ENCODE results near the gene SMYD3. TPM values are rescaled to one million over a fixed set of nuclear protein-coding genes. Genes with fewer than 3 reads are reported as not detected.

The SMYD3 gene
- polyA plus RNA-seq, 1 donor from 2014 or later, result 48.6 TPM

DNA sequence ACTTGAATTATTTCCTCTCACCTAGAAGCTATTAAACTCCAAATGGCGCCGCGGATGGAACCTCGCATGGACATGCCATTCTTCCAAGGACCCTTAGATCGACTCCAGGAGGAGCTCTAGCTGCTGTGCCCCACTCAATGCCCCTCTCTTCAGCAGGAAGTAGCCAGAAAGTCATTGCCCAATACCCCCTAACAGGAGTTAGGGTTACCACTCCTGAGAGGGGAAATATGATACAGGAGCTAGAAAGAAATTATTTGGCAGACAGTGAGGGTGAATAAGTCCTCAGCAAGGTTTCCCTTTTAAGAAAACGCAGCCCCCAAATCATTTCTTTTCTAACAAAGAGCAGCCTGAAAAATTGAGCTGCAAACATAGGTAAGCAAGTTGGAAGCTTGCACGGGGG, 30.4 kb upstream of the SMYD3 start:
- Histone ChIP-seq H3K27me3 (ENCODE audit: insufficient read depth, low read depth, low read length) (no peaks in the 10 kb centered on the region), H3K79me2 (replicated peaks; ENCODE audit: insufficient read depth, low read length) (no peaks in the 10 kb centered on the region), H3K27ac (ENCODE audit: low read length) (no peak overlapping the region), H3K36me3 (ENCODE audit: insufficient read depth, low read length) (no peaks in the 10 kb centered on the region), H3K4me2 (ENCODE audit: low read length) (no peak overlapping the region), H2AFZ (ENCODE audit: low read depth, low read length) (no peak overlapping the region), H3K9me3 (ENCODE audit: low read length) (no peaks in the 10 kb centered on the region), H3K4me3 (ENCODE audit: low read length) (no peak overlapping the region), H3K9ac (ENCODE audit: low read length) (no peak overlapping the region), H4K20me1 (ENCODE audit: insufficient read depth) (no peaks in the 10 kb centered on the region), H3F3A (ENCODE audit: insufficient read depth, low read length, poor library complexity, severe bottlenecking) (no peaks in the 10 kb centered on the region), H3K9me2 (ENCODE audit: insufficient read depth, low read length) (no peaks in the 10 kb centered on the region)
- no peak for TF ChIP-seq RAD21 (conservative IDR thresholded peaks at IDR 0.05)
- TF ChIP-seq EZH2 (IDR thresholded peaks at IDR 0.05; ENCODE audit: borderline replicate concordance, insufficient read depth, low read length, poor library complexity, severe bottlenecking), result no peak
- no peak for TF ChIP-seq TAF1 (IDR thresholded peaks at IDR 0.05; ENCODE audit: low read depth)
- TF ChIP-seq EP300 (conservative IDR thresholded peaks at IDR 0.05; ENCODE audit: poor library complexity, severe bottlenecking), result no peak
- TF ChIP-seq SMC3 (conservative IDR thresholded peaks at IDR 0.05; ENCODE audit: poor library complexity), result no peak
- TF ChIP-seq POLR2AphosphoS5 (IDR thresholded peaks at IDR 0.05), result no peak
- TF ChIP-seq, protein P1, sequence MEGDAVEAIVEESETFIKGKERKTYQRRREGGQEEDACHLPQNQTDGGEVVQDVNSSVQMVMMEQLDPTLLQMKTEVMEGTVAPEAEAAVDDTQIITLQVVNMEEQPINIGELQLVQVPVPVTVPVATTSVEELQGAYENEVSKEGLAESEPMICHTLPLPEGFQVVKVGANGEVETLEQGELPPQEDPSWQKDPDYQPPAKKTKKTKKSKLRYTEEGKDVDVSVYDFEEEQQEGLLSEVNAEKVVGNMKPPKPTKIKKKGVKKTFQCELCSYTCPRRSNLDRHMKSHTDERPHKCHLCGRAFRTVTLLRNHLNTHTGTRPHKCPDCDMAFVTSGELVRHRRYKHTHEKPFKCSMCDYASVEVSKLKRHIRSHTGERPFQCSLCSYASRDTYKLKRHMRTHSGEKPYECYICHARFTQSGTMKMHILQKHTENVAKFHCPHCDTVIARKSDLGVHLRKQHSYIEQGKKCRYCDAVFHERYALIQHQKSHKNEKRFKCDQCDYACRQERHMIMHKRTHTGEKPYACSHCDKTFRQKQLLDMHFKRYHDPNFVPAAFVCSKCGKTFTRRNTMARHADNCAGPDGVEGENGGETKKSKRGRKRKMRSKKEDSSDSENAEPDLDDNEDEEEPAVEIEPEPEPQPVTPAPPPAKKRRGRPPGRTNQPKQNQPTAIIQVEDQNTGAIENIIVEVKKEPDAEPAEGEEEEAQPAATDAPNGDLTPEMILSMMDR (IDR thresholded peaks at IDR 0.05; ENCODE audit: poor library complexity, severe bottlenecking), result no peak
- no peak for TF ChIP-seq REST (IDR thresholded peaks at IDR 0.05; ENCODE audit: borderline replicate concordance)
- TF ChIP-seq MXI1 (conservative IDR thresholded peaks at IDR 0.05; ENCODE audit: poor library complexity, severe bottlenecking), result no peak

DNA sequence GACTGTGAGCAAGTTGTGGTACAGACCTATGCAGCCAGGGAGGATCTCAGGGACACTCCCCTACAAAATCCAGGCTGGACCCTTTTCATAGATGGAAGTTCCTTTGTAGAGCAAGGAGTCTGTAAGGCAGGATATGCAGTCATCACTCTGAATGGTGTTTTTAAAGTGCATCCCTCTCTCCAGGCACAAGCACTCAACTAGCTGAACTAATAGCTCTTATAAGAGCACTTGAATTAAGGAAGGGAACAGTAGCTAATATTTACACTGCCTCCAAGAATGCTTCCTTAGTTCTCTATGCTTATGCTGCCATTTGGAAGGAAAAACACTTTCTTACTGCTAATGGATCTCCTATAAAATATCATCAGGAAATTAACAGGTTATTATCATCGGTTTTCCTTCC, 27.0 kb upstream of the SMYD3 start:
- TF ChIP-seq RAD21 (conservative IDR thresholded peaks at IDR 0.05), result no peak
- no peak for TF ChIP-seq MXI1 (conservative IDR thresholded peaks at IDR 0.05; ENCODE audit: poor library complexity, severe bottlenecking)
- TF ChIP-seq TAF1 (IDR thresholded peaks at IDR 0.05; ENCODE audit: low read depth), result no peak
- TF ChIP-seq REST (IDR thresholded peaks at IDR 0.05; ENCODE audit: borderline replicate concordance), result no peak
- TF ChIP-seq POLR2AphosphoS5 (IDR thresholded peaks at IDR 0.05), result no peak
- no peak for TF ChIP-seq EZH2 (IDR thresholded peaks at IDR 0.05; ENCODE audit: borderline replicate concordance, insufficient read depth, low read length, poor library complexity, severe bottlenecking)
- TF ChIP-seq EP300 (conservative IDR thresholded peaks at IDR 0.05; ENCODE audit: poor library complexity, severe bottlenecking), result no peak
- TF ChIP-seq, protein P1 (IDR thresholded peaks at IDR 0.05; ENCODE audit: poor library complexity, severe bottlenecking), result no peak
- no peak for TF ChIP-seq SMC3 (conservative IDR thresholded peaks at IDR 0.05; ENCODE audit: poor library complexity)
- Histone ChIP-seq H3F3A (ENCODE audit: insufficient read depth, low read length, poor library complexity, severe bottlenecking) (no peaks in the 10 kb centered on the region), H3K9ac (ENCODE audit: low read length) (no peak overlapping the region)

More for the DNA sequence above, 27.0 kb upstream of the SMYD3 start:
- no peak overlapping the region for H3K27ac ChIP-seq (ENCODE audit: low read length)
- no peak overlapping the region for H2AFZ ChIP-seq (ENCODE audit: low read depth, low read length)
- no peaks in the 10 kb centered on the region for H3K79me2 ChIP-seq (replicated peaks; ENCODE audit: insufficient read depth, low read length)
- H3K9me2 ChIP-seq (ENCODE audit: insufficient read depth, low read length), result no peaks in the 10 kb centered on the region
- H4K20me1 ChIP-seq (ENCODE audit: insufficient read depth), result no peaks in the 10 kb centered on the region
- H3K36me3 ChIP-seq (ENCODE audit: insufficient read depth, low read length), result no peaks in the 10 kb centered on the region
- no peak overlapping the region for H3K4me3 ChIP-seq (ENCODE audit: low read length)
- H3K4me2 ChIP-seq (ENCODE audit: low read length), result no peak overlapping the region
- no peaks in the 10 kb centered on the region for H3K9me3 ChIP-seq (ENCODE audit: low read length)
- no peaks in the 10 kb centered on the region for H3K27me3 ChIP-seq (ENCODE audit: insufficient read depth, low read depth, low read length)

Measured in neural cell (in vitro differentiated cells).